Ovary (tissue), 9 donors: Measurements from ENCODE around the gene AOPEP. TPM values are rescaled to one million over a fixed set of nuclear protein-coding genes. Genes with fewer than 3 reads are reported as not detected.

Experiments used
- DNase-seq, 5 donors: peaks; one replicate each; pipeline ENCODE4 v3.0.0-alpha.2; 2019 to 2020
- H3K27ac ChIP-seq, 2 donors: fragments of 200-600 bp; one replicate each; pipeline versions ENCODE4 v1.5.1 to v1.8.0; 2019 to 2022
- H3K27me3 ChIP-seq: fragments of 200-600 bp; one replicate; pipeline ENCODE4 v1.8.0; 2022
- H3K36me3 ChIP-seq: fragments of 200-600 bp; sonication (generic); one replicate; pipeline ENCODE4 v1.5.1; 2019
- H3K4me1 ChIP-seq: one replicate; pipeline ENCODE4 v1.8.1; 2013; ENCODE audit warnings: mild to moderate bottlenecking, moderate library complexity; ENCODE audit not compliant: insufficient read depth
- H3K4me3 ChIP-seq: fragments of 200-600 bp; sonication (generic); one replicate; pipeline ENCODE4 v1.5.1; 2017
- H3K9me3 ChIP-seq, 2 donors: fragments of 200-600 bp in 1 of 2; sonication (generic) in 1 of 2; one replicate each; pipeline versions ENCODE4 v1.5.1 to v1.8.1; 2013 to 2019; ENCODE audit warnings: mild to moderate bottlenecking in 1 of 2, moderate library complexity in 1 of 2
- EP300 ChIP-seq: sonication (generic); formaldehyde crosslinking; IDR thresholded peaks from one replicate; pipeline ENCODE4 v1.6.1; 2017; ENCODE audit warnings: antibody characterized with exemption
- POLR2A ChIP-seq: fragments of 450-650 bp; IDR thresholded peaks from one replicate; pipeline ENCODE4 v1.6.1; 2017; ENCODE audit warnings: antibody characterized with exemption, mild to moderate bottlenecking, moderate library complexity
- WGBS, 3 donors: extraction: QIAGEN DNeasy Blood & Tissue Kit in 1 of 3; methylation state at CpG; one replicate each; pipeline versions ENCODE4 v1.1.5 to v1.1.7; 2013 to 2017; 5-methylcytosine and 5-hydroxymethylcytosine counted together
- intact Hi-C, 4 donors: fragments of 100-400 bp; cut with DNase I; formaldehyde crosslinking; loops; one replicate each; pipeline versions ENCODE4 v1.11.0 to v1.15.1; 2022 to 2023
- polyA plus RNA-seq, 2 donors: library from polyadenylated mRNA; stranded (reverse); fragments of 200-250 nt in 1 of 2; fragments of 350-450 nt in 1 of 2; fragmentation: Illumina TruSeq in 1 of 2; extraction: RNeasy Lipid Tissue Mini Kit (QIAGEN cat#74804) in 1 of 2; gene quantifications; one replicate each; pipeline ENCODE4 v1.2.3, GENCODE V29; 2013 to 2014
- total RNA-seq, 7 donors: library from RNA; depleted of rRNA in 2 of 7; stranded (reverse); fragments of >200 nt in 2 of 7; fragmentation: NEBNext Ultra II Directional in 3 of 7; extraction: Animal tissue kit (Norgen Biotek cat#: 25700) in 3 of 7; gene quantifications; one replicate each; pipeline versions ENCODE4 v1.1.0 to v1.2.4, GENCODE V29; 2016 to 2023
- TF ChIP-seq, protein P1 (sequence below), 3 donors: fragments of 450-650 bp in 2 of 3; fragments of 200-600 bp in 1 of 3; IDR thresholded peaks; one replicate each; pipeline versions ENCODE4 v1.5.1 to v1.8.0; 2016 to 2022; ENCODE audit warnings: antibody characterized with exemption in 3 of 3, mild to moderate bottlenecking in 1 of 3
- donor health status: DM: no; HTN: no; CAD: no; lungs with moderate emphysema.
- donor health status: DM: no; HTN: no; CAD: no.
- donor health status: Bipolar disorder and iron deficiency.
- donor health status: DM: yes; HTN: yes; CAD: no.
- donor health status: DM: no; HTN: no; CAD: no.
- donor health status: DM: yes; HTN: yes; CAD: no.

Gene AOPEP
- total and polyA plus RNA-seq, 9 donors = 40.0 to 141 (median 82.1) TPM

DNA sequence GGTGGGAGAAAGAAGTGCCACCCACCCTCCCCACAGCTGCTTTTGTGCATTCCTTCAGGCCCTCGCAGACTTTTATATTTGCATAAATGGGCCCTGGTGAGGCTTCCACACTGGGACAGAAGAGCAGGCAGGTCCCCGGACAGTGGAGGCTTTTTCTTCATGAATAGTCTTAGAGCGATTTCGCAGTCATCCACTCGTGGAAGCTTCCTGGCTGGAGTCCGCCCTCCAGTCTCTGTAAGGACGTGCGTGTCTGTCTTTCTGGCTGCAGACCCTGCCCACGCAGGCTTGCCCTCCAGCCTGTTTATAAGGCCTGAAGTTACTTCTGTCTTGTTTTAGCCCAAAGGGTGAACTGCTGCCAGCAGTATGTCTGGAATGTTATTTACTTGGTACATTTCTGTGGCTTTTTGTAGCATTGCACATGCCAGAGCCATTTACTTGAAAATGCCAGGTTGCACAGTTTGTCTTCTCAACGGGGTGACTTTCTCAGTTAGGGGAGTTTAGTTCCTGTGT is 195.7 kb downstream of the AOPEP start:
- no peaks in the 10 kb centered on the region for H3K9me3 ChIP-seq
- H3K4me1 ChIP-seq = peaks cover 34% of the 10 kb centered on the region
- peak overlapping the region; percentile 57 to 80 for H3K27ac ChIP-seq
- no peak overlapping the region for H3K4me3 ChIP-seq
- peak in 4 of 5 donors; percentile 46 to 72 (median 48) for DNase-seq
- 10 to 21% (median 17%) methylated on average over 10 of the region's 10 CpGs for WGBS, 3 donors
- TF ChIP-seq, protein P1, sequence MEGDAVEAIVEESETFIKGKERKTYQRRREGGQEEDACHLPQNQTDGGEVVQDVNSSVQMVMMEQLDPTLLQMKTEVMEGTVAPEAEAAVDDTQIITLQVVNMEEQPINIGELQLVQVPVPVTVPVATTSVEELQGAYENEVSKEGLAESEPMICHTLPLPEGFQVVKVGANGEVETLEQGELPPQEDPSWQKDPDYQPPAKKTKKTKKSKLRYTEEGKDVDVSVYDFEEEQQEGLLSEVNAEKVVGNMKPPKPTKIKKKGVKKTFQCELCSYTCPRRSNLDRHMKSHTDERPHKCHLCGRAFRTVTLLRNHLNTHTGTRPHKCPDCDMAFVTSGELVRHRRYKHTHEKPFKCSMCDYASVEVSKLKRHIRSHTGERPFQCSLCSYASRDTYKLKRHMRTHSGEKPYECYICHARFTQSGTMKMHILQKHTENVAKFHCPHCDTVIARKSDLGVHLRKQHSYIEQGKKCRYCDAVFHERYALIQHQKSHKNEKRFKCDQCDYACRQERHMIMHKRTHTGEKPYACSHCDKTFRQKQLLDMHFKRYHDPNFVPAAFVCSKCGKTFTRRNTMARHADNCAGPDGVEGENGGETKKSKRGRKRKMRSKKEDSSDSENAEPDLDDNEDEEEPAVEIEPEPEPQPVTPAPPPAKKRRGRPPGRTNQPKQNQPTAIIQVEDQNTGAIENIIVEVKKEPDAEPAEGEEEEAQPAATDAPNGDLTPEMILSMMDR (IDR thresholded peaks at IDR 0.05) = no peak
- TF ChIP-seq EP300 (no peak), POLR2A (no peak)
- intact Hi-C loops = loop anchor here in 1 of 4 donors (10.0 kb wide), 1 partner anchor 73 kb away; no protein-coding TSS in a partner anchor
- no peaks in the 10 kb centered on the region for H3K27me3 ChIP-seq
- no peaks in the 10 kb centered on the region for H3K36me3 ChIP-seq

GRCh38 chr9:94922691-94923107 is 196.2 kb downstream of the AOPEP start:
- Histone ChIP-seq H3K27me3 (no peaks in the 10 kb centered on the region), H3K9me3 (no peaks in the 10 kb centered on the region), H3K4me1 (peaks cover 34% of the 10 kb centered on the region), H3K36me3 (no peaks in the 10 kb centered on the region), H3K27ac (peak overlapping the region in 1 of 2 donors; percentile 80), H3K4me3 (no peak overlapping the region)
- intact Hi-C loops = loop anchor here in 1 of 4 donors (10.0 kb wide), 1 partner anchor 72 kb away; no protein-coding TSS in a partner anchor
- peak in 3 of 5 donors; percentile 25 to 69 (median 34) for DNase-seq
- no peak for TF ChIP-seq POLR2A
- no peak for TF ChIP-seq EP300
- TF ChIP-seq, protein P1 (IDR thresholded peaks at IDR 0.05) = no peak
- WGBS, 3 donors = 4 to 9% (median 9%) methylated on average over 5 of the region's 5 CpGs

- H3K4me3 ChIP-seq = no peak overlapping the region
- intact Hi-C loops = loop anchor here in 1 of 4 donors (10.0 kb wide), 1 partner anchor 71 kb away; no protein-coding TSS in a partner anchor
- peaks cover 32% of the 10 kb centered on the region for H3K4me1 ChIP-seq
- H3K36me3 ChIP-seq = no peaks in the 10 kb centered on the region
- WGBS, 3 donors = 78 to 88% (median 87%) methylated on average over 11 of the region's 11 CpGs
- TF ChIP-seq, protein P1 (IDR thresholded peaks at IDR 0.05) = no peak
- no peak for TF ChIP-seq EP300
- no peak for TF ChIP-seq POLR2A
- peak in 2 of 5 donors; percentile 19 to 23 for DNase-seq
- peak overlapping the region in 1 of 2 donors; percentile 80 for H3K27ac ChIP-seq
- no peaks in the 10 kb centered on the region for H3K9me3 ChIP-seq
- H3K27me3 ChIP-seq = no peaks in the 10 kb centered on the region
Observed at GRCh38 chr9:94923326-94924089, 197.0 kb downstream of the AOPEP start.

DNA sequence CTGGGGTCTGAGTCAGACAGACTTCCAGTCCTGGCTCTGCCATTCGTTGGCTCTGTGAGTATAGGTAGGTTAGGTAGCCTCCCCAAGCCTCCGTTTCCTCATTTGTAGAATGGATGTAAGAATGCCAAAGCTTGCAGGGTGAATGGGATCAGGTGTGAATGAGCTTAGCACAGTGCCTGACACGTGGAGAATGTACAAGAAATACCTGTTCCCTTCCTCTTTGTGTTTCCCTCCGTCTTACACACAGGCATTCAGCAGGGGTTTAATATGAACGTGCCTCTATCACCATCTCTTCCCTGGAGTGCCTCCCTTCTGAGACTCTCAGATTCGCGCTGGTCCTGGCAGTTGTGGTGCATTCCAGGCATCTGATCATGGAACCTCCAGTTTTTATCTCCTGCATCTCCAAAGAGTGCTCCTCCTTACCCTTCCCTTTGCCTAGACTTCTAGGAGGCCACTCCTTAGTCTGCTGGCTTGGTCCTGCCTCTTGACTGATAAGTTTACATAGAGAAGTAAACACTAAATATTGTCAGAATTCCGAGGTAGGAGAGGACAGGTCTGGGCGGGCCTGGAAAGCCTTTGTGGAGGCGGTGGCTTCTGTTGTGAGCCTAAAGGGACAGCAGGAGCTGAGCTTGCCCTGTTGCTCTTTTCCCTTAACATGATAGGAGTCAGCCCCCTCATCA is 199.4 kb downstream of the AOPEP start:
- TF ChIP-seq POLR2A (no peak), EP300 (no peak)
- TF ChIP-seq, protein P1 (IDR thresholded peaks at IDR 0.05) = no peak
- Histone ChIP-seq H3K4me1 (peaks cover 15% of the 10 kb centered on the region), H3K36me3 (no peaks in the 10 kb centered on the region), H3K27me3 (no peaks in the 10 kb centered on the region), H3K27ac (no peak overlapping the region), H3K4me3 (no peak overlapping the region), H3K9me3 (no peaks in the 10 kb centered on the region)
- peak in 1 of 5 donors; percentile 6 for DNase-seq
- WGBS, 3 donors = 91 to 94% (median 93%) methylated on average over 10 of the region's 10 CpGs
- intact Hi-C loops = loop anchor here in 1 of 4 donors (10.0 kb wide), 1 partner anchor 69 kb away; no protein-coding TSS in a partner anchor
